ENCODE measurements around the gene SCAF1. TPM values are rescaled to one million over a fixed set of nuclear protein-coding genes. Genes with fewer than 3 reads are reported as not detected.
A peak's percentile ranks its signal among the peaks of the same experiment; 100 is the strongest.
"Not testable (repeated sequence)": the region's sequence is repeated elsewhere in the genome, so short reads cannot be mapped to it uniquely, and the experiment has no call there.

The SCAF1 gene
- total RNA-seq, 2 experiments from 2014 or later: 48.1 to 59.9 TPM

- no peak overlapping the region for H3K4me3 Mint-ChIP-seq
- H3K36me3 Mint-ChIP-seq (ENCODE audit: low read depth): peaks cover 45% of the 10 kb centered on the region
- H3K9me3 Mint-ChIP-seq: no peaks in the 10 kb centered on the region
- peaks cover 6% of the 10 kb centered on the region for H3K4me1 Mint-ChIP-seq
- H3K27ac Mint-ChIP-seq: peak overlapping the region; percentile 25
- no peaks in the 10 kb centered on the region for H3K27me3 Mint-ChIP-seq
- ChIA-PET POLR2A (no interaction called here), CTCF (no interaction called here)
- no peak for DNase-seq
These were observed 42.4 kb upstream of the SCAF1 start for GRCh38 chr19:49599378-49600295.

DNA sequence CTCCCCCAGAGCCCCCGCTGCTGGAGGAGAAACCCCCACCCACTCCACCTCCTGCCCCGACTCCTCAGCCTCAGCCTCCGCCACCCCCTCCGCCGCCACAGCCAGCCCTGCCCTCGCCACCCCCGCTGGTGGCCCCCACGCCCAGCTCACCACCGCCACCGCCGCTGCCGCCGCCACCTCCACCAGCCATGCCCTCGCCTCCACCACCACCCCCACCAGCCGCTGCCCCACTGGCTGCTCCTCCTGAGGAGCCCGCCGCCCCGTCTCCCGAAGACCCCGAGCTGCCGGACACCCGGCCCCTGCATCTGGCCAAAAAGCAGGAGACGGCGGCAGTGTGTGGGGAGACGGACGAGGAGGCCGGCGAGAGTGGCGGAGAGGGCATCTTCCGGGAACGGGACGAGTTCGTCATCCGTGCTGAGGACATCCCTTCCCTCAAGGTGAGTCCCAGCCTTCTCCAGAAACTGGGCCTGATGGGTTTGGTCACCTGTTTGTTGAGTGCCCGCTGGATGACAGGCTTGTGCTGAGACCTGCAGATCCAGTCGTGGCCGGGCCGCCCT, 40.4 kb upstream of the SCAF1 start:
- Mint-ChIP-seq H3K9me3 (no peaks in the 10 kb centered on the region), H3K36me3 (ENCODE audit: low read depth) (peaks cover 45% of the 10 kb centered on the region), H3K27ac (no peak overlapping the region), H3K4me3 (no peak overlapping the region), H3K27me3 (no peaks in the 10 kb centered on the region), H3K4me1 (peaks cover 6% of the 10 kb centered on the region)
- ChIA-PET POLR2A (no interaction called here), CTCF (interaction anchor here (1.0 kb wide), 1 partner anchor 71 kb away, joined by 3 read pairs; no protein-coding TSS in a partner anchor)
- DNase-seq: no peak

GRCh38 chr19:49602806-49603205, 39.2 kb upstream of the SCAF1 start:
- H3K4me3 Mint-ChIP-seq: no peak overlapping the region
- POLR2A ChIA-PET: no interaction called here
- peaks cover 6% of the 10 kb centered on the region for H3K4me1 Mint-ChIP-seq
- no peak for DNase-seq
- no peak overlapping the region for H3K27ac Mint-ChIP-seq
- no peaks in the 10 kb centered on the region for H3K27me3 Mint-ChIP-seq
- no peaks in the 10 kb centered on the region for H3K9me3 Mint-ChIP-seq
- peaks cover 43% of the 10 kb centered on the region for H3K36me3 Mint-ChIP-seq (ENCODE audit: low read depth)
- CTCF ChIA-PET: interaction anchor here (1.0 kb wide), 1 partner anchor 70 kb away, joined by 3 read pairs; no protein-coding TSS in a partner anchor

DNA sequence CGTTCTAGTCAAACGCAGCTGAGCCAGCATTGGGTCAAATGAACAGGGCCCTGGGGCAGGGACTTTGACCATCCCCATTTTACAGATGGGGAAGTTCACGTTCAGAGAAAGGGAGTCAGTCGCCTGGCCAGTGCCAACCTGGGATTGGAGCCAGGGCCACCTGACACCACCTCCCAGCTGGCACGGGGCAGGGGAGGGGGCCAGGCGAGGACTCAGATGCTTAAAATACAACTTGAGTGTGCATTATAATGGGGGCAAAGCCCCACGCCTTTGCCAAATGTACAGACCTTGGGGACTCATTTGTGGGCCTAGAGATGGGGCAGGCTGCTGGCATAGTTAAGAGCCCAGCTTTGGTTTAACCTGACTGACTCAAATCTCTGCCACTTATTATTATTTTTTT, 36.4 kb upstream of the SCAF1 start:
- ChIA-PET POLR2A (no interaction called here), CTCF (interaction anchor here (0.9 to 1.5 kb wide), 2 partner anchors 9 to 13 kb away, joined by 3 read pairs; no protein-coding TSS in a partner anchor)
- no peak for DNase-seq
- no peaks in the 10 kb centered on the region for H3K9me3 Mint-ChIP-seq
- H3K36me3 Mint-ChIP-seq (ENCODE audit: low read depth): peaks cover 25% of the 10 kb centered on the region
- peaks cover 2% of the 10 kb centered on the region for H3K4me1 Mint-ChIP-seq
- H3K4me3 Mint-ChIP-seq: no peak overlapping the region
- H3K27me3 Mint-ChIP-seq: no peaks in the 10 kb centered on the region
- H3K27ac Mint-ChIP-seq: no peak overlapping the region

- POLR2A ChIA-PET: no interaction called here
- peaks cover 11% of the 10 kb centered on the region for H3K4me1 Mint-ChIP-seq
- peaks cover 15% of the 10 kb centered on the region for H3K36me3 Mint-ChIP-seq (ENCODE audit: low read depth)
These were observed 32.4 kb upstream of the SCAF1 start for GRCh38 chr19:49609499-49610092.

DNA sequence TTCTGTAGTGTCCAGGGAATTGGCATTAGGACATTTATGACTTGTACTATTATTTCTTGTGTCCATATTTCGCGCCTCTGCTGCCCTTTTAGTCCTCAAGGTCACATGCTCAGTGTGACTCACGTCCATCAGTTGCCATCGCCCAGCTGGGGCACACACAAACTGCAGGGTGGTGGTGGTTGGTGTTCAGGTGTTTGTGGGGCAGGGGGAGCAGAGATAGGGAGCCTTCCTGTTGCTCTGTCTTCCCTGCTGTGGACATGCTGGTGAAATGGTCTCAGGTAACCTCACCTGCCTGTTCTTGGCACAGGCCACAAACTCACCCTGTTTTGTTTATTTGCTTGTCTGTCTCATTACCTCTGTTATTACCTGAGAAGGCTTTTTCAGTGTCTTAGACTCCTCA, 28.6 kb upstream of the SCAF1 start:
- H3K9me3 Mint-ChIP-seq: no peaks in the 10 kb centered on the region
- no peak overlapping the region for H3K4me3 Mint-ChIP-seq
- H3K27ac Mint-ChIP-seq: no peak overlapping the region
- ChIA-PET CTCF (no interaction called here), POLR2A (no interaction called here)
- no peak for DNase-seq
- H3K4me1 Mint-ChIP-seq: peaks cover 11% of the 10 kb centered on the region
- no peaks in the 10 kb centered on the region for H3K27me3 Mint-ChIP-seq
- H3K36me3 Mint-ChIP-seq (ENCODE audit: low read depth): peaks cover 41% of the 10 kb centered on the region

More at GRCh38 chr19:49609499-49610092, 32.4 kb upstream of the SCAF1 start:
- no peak overlapping the region for H3K27ac Mint-ChIP-seq
- no peak for DNase-seq
- H3K27me3 Mint-ChIP-seq: no peaks in the 10 kb centered on the region
- no peaks in the 10 kb centered on the region for H3K9me3 Mint-ChIP-seq
- CTCF ChIA-PET: interaction anchor here (0.7 to 1.2 kb wide), 2 partner anchors 9 to 49 kb away, joined by 3 to 5 read pairs; no protein-coding TSS in a partner anchor
- no peak overlapping the region for H3K4me3 Mint-ChIP-seq

GRCh38 chr19:49614096-49614833, 27.7 kb upstream of the SCAF1 start:
- Mint-ChIP-seq H3K9me3 (no peaks in the 10 kb centered on the region), H3K27me3 (no peaks in the 10 kb centered on the region), H3K4me3 (no peak overlapping the region), H3K27ac (peak overlapping the region; percentile 52), H3K4me1 (peaks cover 11% of the 10 kb centered on the region), H3K36me3 (ENCODE audit: low read depth) (peaks cover 42% of the 10 kb centered on the region)
- ChIA-PET CTCF (no interaction called here), POLR2A (no interaction called here)
- no peak for DNase-seq

DNA sequence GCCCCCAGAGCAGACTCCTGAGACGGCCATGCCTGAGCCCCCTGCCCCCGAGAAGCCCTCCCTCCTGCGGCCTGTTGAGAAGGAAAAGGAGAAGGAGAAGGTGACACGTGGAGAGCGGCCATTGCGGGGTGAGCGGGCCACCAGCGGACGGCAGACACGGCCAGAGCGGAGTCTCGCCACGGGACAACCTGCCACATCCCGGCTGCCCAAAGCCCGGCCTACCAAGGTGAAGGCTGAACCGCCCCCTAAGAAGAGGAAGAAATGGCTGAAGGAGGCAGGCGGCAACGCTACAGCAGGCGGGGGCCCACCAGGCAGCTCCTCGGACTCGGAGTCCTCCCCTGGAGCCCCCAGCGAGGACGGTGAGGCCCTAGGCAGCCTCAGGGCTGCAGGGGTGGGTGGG, 26.1 kb upstream of the SCAF1 start:
- Mint-ChIP-seq H3K9me3 (no peaks in the 10 kb centered on the region), H3K4me3 (no peak overlapping the region), H3K27me3 (no peaks in the 10 kb centered on the region), H3K36me3 (ENCODE audit: low read depth) (peaks cover 47% of the 10 kb centered on the region), H3K4me1 (peaks cover 11% of the 10 kb centered on the region), H3K27ac (no peak overlapping the region)
- no peak for DNase-seq
- ChIA-PET POLR2A (no interaction called here), CTCF (interaction anchor here (0.5 to 1.9 kb wide), 3 partner anchors 9 to 52 kb away, joined by 3 to 5 read pairs (median 3); no protein-coding TSS in a partner anchor)

DNA sequence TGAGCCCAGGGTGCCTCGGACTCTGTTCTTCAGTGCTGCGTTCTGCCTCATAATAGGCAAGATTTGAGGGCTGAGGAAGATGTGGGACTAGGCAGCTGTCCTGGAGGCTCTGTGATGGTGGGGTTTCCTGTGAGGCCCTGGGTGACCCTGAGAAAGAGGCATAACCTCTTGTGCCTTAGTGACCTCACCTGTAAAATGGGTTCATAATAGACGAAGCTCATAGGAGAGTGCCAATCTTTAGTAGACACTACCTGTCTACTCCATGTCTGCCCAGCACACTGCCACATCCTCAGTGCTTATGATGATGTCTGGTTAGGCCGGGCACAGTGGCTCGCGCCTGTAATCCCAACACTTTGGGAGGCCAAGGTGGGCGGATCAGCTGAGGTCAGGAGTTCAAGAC, 25.5 kb upstream of the SCAF1 start:
- DNase-seq: no peak
- CTCF ChIA-PET: interaction anchor here (0.6 to 1.9 kb wide), 3 partner anchors 21 to 149 kb away, joined by 3 to 5 read pairs (median 3); no protein-coding TSS in a partner anchor

DNA sequence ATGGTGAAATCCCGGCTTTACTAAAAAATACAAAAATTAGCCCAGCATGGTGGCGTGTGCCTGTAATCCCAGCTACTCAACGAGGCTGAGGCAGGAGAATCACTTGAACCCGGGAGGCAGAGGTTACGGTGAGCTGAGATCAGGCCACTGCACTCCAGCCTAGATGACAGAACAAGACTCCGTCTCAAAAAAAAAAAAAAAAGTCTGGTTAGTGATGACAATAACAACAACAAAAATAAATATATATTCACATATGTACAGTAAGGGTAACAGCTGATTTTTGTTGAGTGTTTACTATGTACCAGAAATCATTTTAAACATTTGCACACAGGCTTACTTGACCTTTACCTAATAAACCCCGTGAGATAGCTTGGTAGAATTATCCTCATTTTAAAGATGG, 25.1 kb upstream of the SCAF1 start:
- H3K4me3 Mint-ChIP-seq: no peak overlapping the region
- no peaks in the 10 kb centered on the region for H3K27me3 Mint-ChIP-seq
- H3K4me1 Mint-ChIP-seq: peaks cover 11% of the 10 kb centered on the region
- ChIA-PET CTCF (interaction anchor here (0.6 to 1.9 kb wide), 2 partner anchors 21 to 148 kb away, joined by 3 to 5 read pairs; no protein-coding TSS in a partner anchor), POLR2A (no interaction called here)
- peaks cover 54% of the 10 kb centered on the region for H3K36me3 Mint-ChIP-seq (ENCODE audit: low read depth)
- H3K27ac Mint-ChIP-seq: no peak overlapping the region
- DNase-seq: no peak
- no peaks in the 10 kb centered on the region for H3K9me3 Mint-ChIP-seq

More for the DNA sequence above, 25.5 kb upstream of the SCAF1 start:
- Mint-ChIP-seq H3K4me1 (peaks cover 11% of the 10 kb centered on the region), H3K9me3 (no peaks in the 10 kb centered on the region), H3K4me3 (no peak overlapping the region), H3K36me3 (ENCODE audit: low read depth) (peaks cover 50% of the 10 kb centered on the region), H3K27ac (no peak overlapping the region), H3K27me3 (no peaks in the 10 kb centered on the region)
- POLR2A ChIA-PET: no interaction called here

GRCh38 chr19:49617860-49618259, 24.1 kb upstream of the SCAF1 start:
- POLR2A ChIA-PET: not testable (repeated sequence)
- CTCF ChIA-PET: interaction anchor here (1.0 to 1.9 kb wide), 4 partner anchors 9 to 22 kb away, joined by 3 to 5 read pairs (median 4); no protein-coding TSS in a partner anchor

More at GRCh38 chr19:49617860-49618259, 24.1 kb upstream of the SCAF1 start:
- H3K36me3 Mint-ChIP-seq (ENCODE audit: low read depth): peaks cover 56% of the 10 kb centered on the region
- not testable (repeated sequence) for H3K9me3 Mint-ChIP-seq, DNase-seq, H3K4me3 Mint-ChIP-seq, H3K27ac Mint-ChIP-seq, H3K4me1 Mint-ChIP-seq, H3K27me3 Mint-ChIP-seq
